ENCODE measurements around the gene OR6C65.

OR6C65 gene

DNA sequence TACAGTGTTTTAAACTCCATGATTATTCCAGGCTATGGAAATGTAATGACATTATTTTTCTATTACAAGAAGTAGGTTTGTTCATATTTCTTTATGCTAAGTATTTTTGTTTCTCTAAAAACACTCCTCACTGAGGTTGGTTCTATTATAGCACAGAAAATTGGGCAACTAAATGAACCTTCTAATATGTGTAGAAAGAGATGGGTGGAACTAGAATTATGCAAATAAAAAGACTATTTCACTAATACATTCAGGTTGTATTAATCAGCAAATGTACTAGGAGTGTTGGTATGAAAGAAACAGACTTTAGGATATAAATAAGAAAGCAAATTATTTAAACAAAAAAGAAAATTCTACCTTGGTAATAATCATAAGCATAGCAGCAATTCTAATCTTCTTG is 48.5 kb downstream of the OR6C65 start:
- no peak for DNase-seq
